ENCODE data around the gene CDH6. TPM values are rescaled to one million over a fixed set of nuclear protein-coding genes. Genes with fewer than 3 reads are reported as not detected.

CDH6 gene
- total and polyA plus RNA-seq, 4 donors, result 0.25 to 10.7 (median 4.4) TPM

GRCh38 chr5:31332160-31332559 lies 138.7 kb downstream of the CDH6 start:
- intact Hi-C loops (cut with DNase I), result no loop called here
- no peaks in the 10 kb centered on the region for H3K4me1 ChIP-seq (ENCODE audit: control insufficient read depth in 1 of 2, insufficient read depth in 2 of 2, low read length in 2 of 2)
- no peak overlapping the region for H3K27ac ChIP-seq (ENCODE audit: low read depth in 1 of 2, low read length in 2 of 2)
- ATAC-seq (ENCODE audit: low FRiP score), result no peak
- DNase-seq, result no peak
- no peak overlapping the region for H3K4me3 ChIP-seq (ENCODE audit: low read length in 2 of 2)
- WGBS, 2 donors, result 71 to 84% methylated on average over 2 of the region's 2 CpGs
- no peaks in the 10 kb centered on the region for H3K9me3 ChIP-seq (ENCODE audit: control insufficient read depth, low read length)
- no peaks in the 10 kb centered on the region for H3K27me3 ChIP-seq (ENCODE audit: control insufficient read depth in 1 of 2, insufficient read depth in 2 of 2, low read length in 1 of 2)
- no peaks in the 10 kb centered on the region for H3K36me3 ChIP-seq (ENCODE audit: control insufficient read depth in 1 of 2, insufficient read depth in 2 of 2, low read length in 1 of 2)

- WGBS, 2 donors, result 92% methylated on average over 2 of the region's 2 CpGs
- no peak for ATAC-seq (ENCODE audit: low FRiP score)
- intact Hi-C loops (cut with DNase I), result no loop called here
Observed at GRCh38 chr5:31333475-31333874, 140.0 kb downstream of the CDH6 start.

GRCh38 chr5:31334061-31334860 lies 140.8 kb downstream of the CDH6 start:
- no peak for ATAC-seq (ENCODE audit: low FRiP score)
- Histone ChIP-seq H3K27me3 (ENCODE audit: control insufficient read depth in 1 of 2, insufficient read depth in 2 of 2, low read length in 1 of 2) (no peaks in the 10 kb centered on the region), H3K9me3 (ENCODE audit: control insufficient read depth, low read length) (no peaks in the 10 kb centered on the region), H3K27ac (ENCODE audit: low read depth in 1 of 2, low read length in 2 of 2) (no peak overlapping the region), H3K4me3 (ENCODE audit: low read length in 2 of 2) (no peak overlapping the region), H3K36me3 (ENCODE audit: control insufficient read depth in 1 of 2, insufficient read depth in 2 of 2, low read length in 1 of 2) (no peaks in the 10 kb centered on the region), H3K4me1 (ENCODE audit: control insufficient read depth in 1 of 2, insufficient read depth in 2 of 2, low read length in 2 of 2) (no peaks in the 10 kb centered on the region)
- 57 to 64% methylated on average over 4 of the region's 4 CpGs for WGBS, 2 donors
- intact Hi-C loops (cut with DNase I), result no loop called here
- no peak for DNase-seq

More at GRCh38 chr5:31333475-31333874, 140.0 kb downstream of the CDH6 start:
- Histone ChIP-seq H3K4me1 (ENCODE audit: control insufficient read depth in 1 of 2, insufficient read depth in 2 of 2, low read length in 2 of 2) (no peaks in the 10 kb centered on the region), H3K27ac (ENCODE audit: low read depth in 1 of 2, low read length in 2 of 2) (no peak overlapping the region), H3K9me3 (ENCODE audit: control insufficient read depth, low read length) (no peaks in the 10 kb centered on the region), H3K36me3 (ENCODE audit: control insufficient read depth in 1 of 2, insufficient read depth in 2 of 2, low read length in 1 of 2) (no peaks in the 10 kb centered on the region), H3K4me3 (ENCODE audit: low read length in 2 of 2) (no peak overlapping the region), H3K27me3 (ENCODE audit: control insufficient read depth in 1 of 2, insufficient read depth in 2 of 2, low read length in 1 of 2) (no peaks in the 10 kb centered on the region)
- DNase-seq, result no peak

GRCh38 chr5:31335456-31335855 lies 142.0 kb downstream of the CDH6 start:
- intact Hi-C loops (cut with DNase I), result no loop called here
- Histone ChIP-seq H3K9me3 (ENCODE audit: control insufficient read depth, low read length) (no peaks in the 10 kb centered on the region), H3K36me3 (ENCODE audit: control insufficient read depth in 1 of 2, insufficient read depth in 2 of 2, low read length in 1 of 2) (no peaks in the 10 kb centered on the region), H3K4me3 (ENCODE audit: low read length in 2 of 2) (no peak overlapping the region), H3K27me3 (ENCODE audit: control insufficient read depth in 1 of 2, insufficient read depth in 2 of 2, low read length in 1 of 2) (no peaks in the 10 kb centered on the region), H3K27ac (ENCODE audit: low read depth in 1 of 2, low read length in 2 of 2) (no peak overlapping the region), H3K4me1 (ENCODE audit: control insufficient read depth in 1 of 2, insufficient read depth in 2 of 2, low read length in 2 of 2) (no peaks in the 10 kb centered on the region)
- DNase-seq, result no peak
- ATAC-seq (ENCODE audit: low FRiP score), result no peak

GRCh38 chr5:31343946-31344345 lies 150.5 kb downstream of the CDH6 start:
- ATAC-seq (ENCODE audit: low FRiP score), result no peak

GRCh38 chr5:31346896-31347551 lies 153.5 kb downstream of the CDH6 start:
- intact Hi-C loops (cut with DNase I), result no loop called here
- no peaks in the 10 kb centered on the region for H3K4me1 ChIP-seq (ENCODE audit: control insufficient read depth in 1 of 2, insufficient read depth in 2 of 2, low read length in 2 of 2)
- peaks cover 2% of the 10 kb centered on the region for H3K9me3 ChIP-seq (ENCODE audit: control insufficient read depth, low read length)
- ATAC-seq (ENCODE audit: low FRiP score) (no peak), DNase-seq (no peak)
- no peaks in the 10 kb centered on the region for H3K27me3 ChIP-seq (ENCODE audit: control insufficient read depth in 1 of 2, insufficient read depth in 2 of 2, low read length in 1 of 2)
- no peaks in the 10 kb centered on the region for H3K36me3 ChIP-seq (ENCODE audit: control insufficient read depth in 1 of 2, insufficient read depth in 2 of 2, low read length in 1 of 2)
- H3K4me3 ChIP-seq (ENCODE audit: low read length in 2 of 2), result no peak overlapping the region
- 67 to 75% methylated on average over 3 of the region's 3 CpGs for WGBS, 2 donors
- H3K27ac ChIP-seq (ENCODE audit: low read depth in 1 of 2, low read length in 2 of 2), result no peak overlapping the region

More at GRCh38 chr5:31343946-31344345, 150.5 kb downstream of the CDH6 start:
- WGBS, 2 donors, result 72 to 79% methylated on average over 3 of the region's 3 CpGs
- Histone ChIP-seq H3K4me3 (ENCODE audit: low read length in 2 of 2) (no peak overlapping the region), H3K27ac (ENCODE audit: low read depth in 1 of 2, low read length in 2 of 2) (no peak overlapping the region), H3K9me3 (ENCODE audit: control insufficient read depth, low read length) (peaks cover 2% of the 10 kb centered on the region), H3K4me1 (ENCODE audit: control insufficient read depth in 1 of 2, insufficient read depth in 2 of 2, low read length in 2 of 2) (no peaks in the 10 kb centered on the region), H3K36me3 (ENCODE audit: control insufficient read depth in 1 of 2, insufficient read depth in 2 of 2, low read length in 1 of 2) (no peaks in the 10 kb centered on the region), H3K27me3 (ENCODE audit: control insufficient read depth in 1 of 2, insufficient read depth in 2 of 2, low read length in 1 of 2) (no peaks in the 10 kb centered on the region)
- intact Hi-C loops (cut with DNase I), result no loop called here
- no peak for DNase-seq

- DNase-seq (no peak), ATAC-seq (ENCODE audit: low FRiP score) (no peak)
- H3K27me3 ChIP-seq (ENCODE audit: control insufficient read depth in 1 of 2, insufficient read depth in 2 of 2, low read length in 1 of 2), result no peaks in the 10 kb centered on the region
- H3K4me1 ChIP-seq (ENCODE audit: control insufficient read depth in 1 of 2, insufficient read depth in 2 of 2, low read length in 2 of 2), result no peaks in the 10 kb centered on the region
- intact Hi-C loops (cut with DNase I), result no loop called here
- H3K36me3 ChIP-seq (ENCODE audit: control insufficient read depth in 1 of 2, insufficient read depth in 2 of 2, low read length in 1 of 2), result no peaks in the 10 kb centered on the region
- H3K27ac ChIP-seq (ENCODE audit: low read depth in 1 of 2, low read length in 2 of 2), result no peak overlapping the region
- no peak overlapping the region for H3K4me3 ChIP-seq (ENCODE audit: low read length in 2 of 2)
- peaks cover 2% of the 10 kb centered on the region for H3K9me3 ChIP-seq (ENCODE audit: control insufficient read depth, low read length)
Observed at GRCh38 chr5:31347552-31347905, 154.0 kb downstream of the CDH6 start.

- 88% methylated on average over 1 of the region's 1 CpG for WGBS, 2 donors
- Histone ChIP-seq H3K4me3 (ENCODE audit: low read length in 2 of 2) (no peak overlapping the region), H3K4me1 (ENCODE audit: control insufficient read depth in 1 of 2, insufficient read depth in 2 of 2, low read length in 2 of 2) (no peaks in the 10 kb centered on the region), H3K9me3 (ENCODE audit: control insufficient read depth, low read length) (peaks cover 1% of the 10 kb centered on the region), H3K36me3 (ENCODE audit: control insufficient read depth in 1 of 2, insufficient read depth in 2 of 2, low read length in 1 of 2) (no peaks in the 10 kb centered on the region), H3K27ac (ENCODE audit: low read depth in 1 of 2, low read length in 2 of 2) (no peak overlapping the region), H3K27me3 (ENCODE audit: control insufficient read depth in 1 of 2, insufficient read depth in 2 of 2, low read length in 1 of 2) (no peaks in the 10 kb centered on the region)
- intact Hi-C loops (cut with DNase I), result no loop called here
- no peak for ATAC-seq (ENCODE audit: low FRiP score)
- no peak for DNase-seq
Observed at GRCh38 chr5:31350395-31350794, 156.9 kb downstream of the CDH6 start.

- Histone ChIP-seq H3K4me3 (ENCODE audit: low read length in 2 of 2) (no peak overlapping the region), H3K36me3 (ENCODE audit: control insufficient read depth in 1 of 2, insufficient read depth in 2 of 2, low read length in 1 of 2) (no peaks in the 10 kb centered on the region), H3K27me3 (ENCODE audit: control insufficient read depth in 1 of 2, insufficient read depth in 2 of 2, low read length in 1 of 2) (no peaks in the 10 kb centered on the region), H3K27ac (ENCODE audit: low read depth in 1 of 2, low read length in 2 of 2) (no peak overlapping the region), H3K9me3 (ENCODE audit: control insufficient read depth, low read length) (peaks cover 4% of the 10 kb centered on the region), H3K4me1 (ENCODE audit: control insufficient read depth in 1 of 2, insufficient read depth in 2 of 2, low read length in 2 of 2) (no peaks in the 10 kb centered on the region)
- intact Hi-C loops (cut with DNase I), result no loop called here
- ATAC-seq (ENCODE audit: low FRiP score) (no peak), DNase-seq (no peak)
- WGBS, 2 donors, result 66 to 77% methylated on average over 3 of the region's 3 CpGs
Observed at GRCh38 chr5:31355337-31355736, 161.9 kb downstream of the CDH6 start.

All from aorta (tissue), 5 donors.